Activated naive CD4-positive, alpha-beta T cell (primary cell): ENCODE results near the gene FGF21.
"Not testable (repeated sequence)": the region's sequence is repeated elsewhere in the genome, so short reads cannot be mapped to it uniquely, and the experiment has no call there.

Experiments used
- DNase-seq, 4 experiments: peaks; one replicate each; lab custom pipeline; 2025; lab: John Stamatoyannopoulos, UW

The FGF21 gene

DNA sequence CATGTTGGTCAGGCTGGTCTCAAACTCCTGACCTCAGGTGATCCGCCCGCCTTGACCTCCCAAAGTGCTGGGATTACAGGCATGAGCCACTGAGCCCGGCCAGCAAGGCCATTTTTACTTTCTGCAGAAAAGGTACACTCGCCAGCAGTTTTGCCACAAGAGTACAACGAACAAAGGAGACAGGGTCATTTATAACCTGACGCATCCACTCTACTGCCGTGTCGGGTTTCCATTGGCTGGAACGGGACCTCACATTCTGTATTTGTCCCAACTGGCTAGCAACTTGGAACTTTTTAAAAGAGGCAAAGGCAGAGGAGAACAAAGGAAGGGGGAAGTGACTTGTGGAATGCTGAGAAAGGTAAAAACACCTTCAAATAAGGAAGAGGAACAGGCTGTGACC is 32.0 kb downstream of the FGF21 start:
- DNase-seq: not testable (repeated sequence)

DNA sequence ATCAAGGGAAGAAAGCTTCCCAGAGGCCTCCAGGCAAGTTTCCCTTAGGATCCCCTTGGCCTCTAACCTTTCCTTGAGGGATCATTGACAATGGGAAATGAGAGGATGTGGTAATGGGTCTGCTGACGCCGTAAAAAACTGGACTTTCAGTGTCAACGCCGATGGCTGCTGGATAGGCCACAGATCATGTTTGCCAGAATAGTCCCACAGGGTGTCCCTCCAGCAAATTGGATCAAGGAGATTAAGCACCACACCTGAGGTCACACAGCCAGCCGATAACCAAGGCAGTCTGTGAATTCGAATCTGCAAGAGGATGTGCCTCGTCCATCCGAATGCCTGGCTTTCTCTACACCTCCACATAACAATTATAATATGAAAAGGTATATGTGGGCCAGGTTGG is 37.9 kb downstream of the FGF21 start:
- DNase-seq: no peak

GRCh38 chr19:48794291-48794690 is 39.0 kb downstream of the FGF21 start:
- DNase-seq: no peak

DNA sequence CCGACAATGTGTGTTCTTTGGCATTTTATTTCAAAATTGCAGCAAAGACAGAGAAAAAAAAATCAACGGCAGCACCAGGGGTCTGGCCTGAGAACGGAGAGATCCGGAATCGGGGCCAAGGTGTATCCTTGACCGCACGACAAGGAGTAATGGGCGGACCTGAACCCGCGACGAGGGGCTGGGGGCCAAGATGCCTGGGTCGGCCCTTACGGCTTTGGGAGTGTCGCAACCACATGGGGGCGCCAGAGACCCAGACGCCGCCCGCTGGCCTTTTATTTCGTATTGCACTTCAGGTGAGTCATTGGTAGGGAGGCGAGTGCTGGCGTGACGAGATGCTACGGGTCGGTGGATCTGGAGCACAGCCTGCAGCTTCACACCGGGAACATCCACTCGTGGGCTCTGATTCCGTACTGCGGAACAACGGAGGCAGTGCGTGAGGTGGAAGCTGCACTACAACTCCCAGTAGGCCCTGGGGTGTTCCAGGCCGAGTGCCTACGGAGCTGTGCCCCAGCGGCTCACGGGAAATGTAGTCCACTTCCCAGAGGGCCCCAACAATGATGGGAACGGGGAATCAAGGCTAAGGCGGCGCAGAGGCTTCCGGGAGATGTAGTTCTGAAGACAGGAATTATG is 39.8 kb downstream of the FGF21 start:
- DNase-seq: peak; percentile 69 to 80 (median 70)

DNA sequence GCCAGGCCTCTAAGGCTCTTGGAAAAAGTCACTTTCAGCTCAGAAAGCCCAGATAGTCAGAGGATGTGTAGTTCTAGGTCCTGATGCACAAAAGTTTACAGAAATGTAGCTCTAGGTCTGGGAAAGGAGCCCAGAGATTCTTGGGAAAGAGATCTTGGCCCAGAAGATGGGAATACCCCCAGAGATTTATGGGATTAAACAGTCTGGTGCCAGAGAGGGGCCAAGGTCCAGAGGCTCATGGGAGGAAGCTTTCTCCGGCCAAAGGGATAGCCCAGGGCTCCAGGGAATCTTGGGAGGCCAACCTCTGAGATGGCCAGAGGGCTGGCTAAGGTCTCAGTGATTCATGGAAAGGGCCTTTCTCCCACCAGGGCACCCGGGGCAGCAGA is 40.4 kb downstream of the FGF21 start:
- no peak for DNase-seq

DNA sequence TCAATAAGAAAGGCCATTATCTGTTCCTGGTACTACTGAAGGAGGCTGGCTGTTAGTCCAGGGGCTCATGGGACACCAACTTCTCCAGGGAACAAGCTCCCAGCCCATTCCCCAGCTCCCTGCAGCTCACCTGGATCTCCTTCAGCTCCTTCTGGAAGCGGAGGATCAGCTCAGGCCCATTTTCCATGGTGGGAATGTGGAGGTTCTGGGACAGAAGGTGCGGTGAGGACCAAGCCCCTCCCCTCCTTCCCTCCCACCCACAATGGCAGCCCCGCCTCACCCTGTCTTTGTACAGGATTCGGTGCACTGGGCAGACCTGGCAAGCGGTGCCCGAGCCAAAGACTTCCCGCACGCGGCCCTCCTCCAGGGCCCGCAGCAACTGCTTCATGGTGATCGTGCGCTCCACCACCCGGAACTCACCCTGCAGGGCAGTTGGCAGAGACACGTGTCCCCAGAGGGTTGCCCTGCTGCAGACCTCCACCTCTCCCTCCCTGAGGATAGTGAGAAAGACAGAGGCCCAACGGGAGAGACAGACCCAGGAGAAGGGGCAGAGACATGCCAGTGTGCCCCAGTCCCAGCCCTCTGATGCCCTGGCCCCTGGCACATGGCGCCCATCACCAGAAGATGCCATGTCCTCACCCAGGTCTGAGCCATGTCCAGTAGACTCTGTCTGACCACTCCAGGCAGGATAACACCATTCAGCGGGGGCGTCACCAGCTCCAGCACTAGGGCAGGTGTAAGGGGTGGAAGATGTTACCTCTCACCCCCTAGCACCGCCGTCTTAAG is 41.2 kb downstream of the FGF21 start:
- DNase-seq: no peak

DNA sequence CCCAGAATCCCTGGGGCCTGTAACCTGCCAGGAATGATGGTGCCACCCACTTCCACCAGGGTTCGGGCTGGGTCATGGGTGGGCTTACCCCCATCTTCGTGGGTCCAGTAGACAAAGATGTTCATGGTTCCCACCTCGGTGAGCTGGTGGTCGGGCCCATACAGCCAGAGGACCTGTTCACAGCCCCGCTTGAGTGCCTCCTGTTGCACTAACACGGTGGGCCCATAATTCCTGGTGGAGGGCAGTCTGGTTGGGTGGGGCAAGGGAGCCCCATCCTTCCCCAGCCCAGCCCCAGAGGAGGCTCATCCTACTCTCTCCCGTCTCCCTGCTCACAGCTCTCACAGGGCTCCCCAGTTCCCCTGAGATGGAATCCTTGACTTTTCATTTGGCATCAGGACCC is 41.8 kb downstream of the FGF21 start:
- DNase-seq: no peak

- DNase-seq: no peak
Observed at GRCh38 chr19:48798937-48799336, 43.6 kb downstream of the FGF21 start.

GRCh38 chr19:48799358-48800300 is 44.3 kb downstream of the FGF21 start:
- no peak for DNase-seq

DNA sequence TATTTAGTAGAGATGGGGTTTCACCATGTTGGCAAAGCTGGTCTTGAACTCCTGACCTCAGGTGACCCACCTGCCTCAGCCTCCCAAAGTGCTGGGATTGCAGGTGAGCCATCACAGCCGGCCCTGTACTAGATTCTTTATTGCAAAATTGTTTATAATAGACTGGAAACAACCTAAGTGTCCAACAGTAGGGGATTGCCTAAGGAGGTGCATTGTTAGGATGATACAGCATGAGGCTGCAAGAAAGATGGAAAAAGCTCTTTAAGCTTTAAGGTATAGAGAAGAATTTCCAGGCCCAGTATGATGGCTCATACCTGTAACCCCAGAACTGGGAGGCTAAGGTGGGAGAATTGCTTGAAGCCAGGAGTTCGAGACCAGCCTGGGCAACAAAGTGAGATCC is 47.3 kb downstream of the FGF21 start:
- no peak for DNase-seq

DNA sequence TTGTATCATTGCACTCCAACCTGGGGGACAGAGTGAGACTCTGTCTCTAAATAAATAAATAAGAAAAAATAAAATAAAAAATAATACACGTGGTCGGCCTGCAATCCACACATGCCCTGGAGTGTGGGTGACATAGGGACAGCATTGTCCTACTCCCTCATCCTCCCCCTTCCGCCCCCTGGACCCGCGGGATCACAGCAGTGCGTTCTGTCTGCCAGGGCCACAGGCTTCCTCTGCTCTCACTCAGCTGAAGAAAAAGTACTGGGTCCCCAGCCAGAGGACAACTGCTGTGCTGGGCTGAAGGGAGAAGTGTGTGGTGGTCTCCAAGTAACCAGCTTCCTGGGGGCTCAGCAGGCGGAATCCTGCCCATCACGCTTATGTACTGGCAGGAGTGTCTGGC is 49.2 kb downstream of the FGF21 start:
- DNase-seq: no peak

- no peak for DNase-seq
Observed at GRCh38 chr19:48805452-48805851, 50.1 kb downstream of the FGF21 start.

GRCh38 chr19:48806518-48806817 is 51.1 kb downstream of the FGF21 start:
- peak in 1 of 4 experiments; percentile 10 for DNase-seq

DNA sequence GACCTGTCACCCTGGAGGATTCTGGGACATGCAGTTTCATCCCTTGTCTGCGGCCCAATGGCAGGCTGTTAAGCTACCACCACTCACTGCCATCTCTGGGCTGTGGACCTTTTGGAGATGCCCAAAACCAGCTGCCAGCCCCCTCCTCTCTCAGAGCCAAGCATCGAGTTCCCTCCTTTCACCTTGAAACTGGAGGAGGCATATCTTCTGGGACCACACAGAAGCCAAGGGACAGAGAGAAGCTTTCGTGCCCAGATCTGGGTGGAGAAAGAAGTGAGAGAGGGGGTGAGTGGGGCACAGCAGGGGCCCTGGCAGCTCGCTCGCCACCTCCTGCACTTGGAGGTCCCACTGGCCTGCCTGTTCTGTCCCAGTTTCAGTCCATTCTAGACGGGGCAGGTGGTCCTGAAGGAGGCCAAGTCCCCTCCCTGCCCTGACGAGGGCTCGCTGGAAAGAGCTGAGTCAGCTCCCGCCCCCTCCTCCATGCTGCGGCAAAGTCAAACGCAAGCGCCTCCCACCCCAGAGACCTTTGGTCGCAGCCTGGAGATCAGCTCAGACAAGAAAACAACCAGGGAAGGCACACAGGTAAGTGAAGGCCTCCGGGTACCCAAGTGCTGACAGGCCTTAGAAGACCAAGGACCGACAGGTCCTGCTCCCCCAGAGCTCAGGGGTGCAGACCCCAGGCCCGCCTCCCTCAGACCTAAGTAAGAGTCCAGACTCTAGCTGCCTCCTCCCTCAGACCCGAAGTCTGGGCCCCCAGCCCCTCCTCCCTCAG is 51.7 kb downstream of the FGF21 start:
- DNase-seq: no peak

GRCh38 chr19:48807590-48808308 is 52.4 kb downstream of the FGF21 start:
- no peak for DNase-seq
